ENCODE results near the gene DLGAP4. TPM values are rescaled to one million over a fixed set of nuclear protein-coding genes. Genes with fewer than 3 reads are reported as not detected.

DLGAP4 gene
- total and polyA plus RNA-seq, 10 of the 15 experiments (the other 5 are each of a cell fraction or from before 2014, with no cell fraction given), result 0.42 to 43.3 (median 19.0) TPM

DNA sequence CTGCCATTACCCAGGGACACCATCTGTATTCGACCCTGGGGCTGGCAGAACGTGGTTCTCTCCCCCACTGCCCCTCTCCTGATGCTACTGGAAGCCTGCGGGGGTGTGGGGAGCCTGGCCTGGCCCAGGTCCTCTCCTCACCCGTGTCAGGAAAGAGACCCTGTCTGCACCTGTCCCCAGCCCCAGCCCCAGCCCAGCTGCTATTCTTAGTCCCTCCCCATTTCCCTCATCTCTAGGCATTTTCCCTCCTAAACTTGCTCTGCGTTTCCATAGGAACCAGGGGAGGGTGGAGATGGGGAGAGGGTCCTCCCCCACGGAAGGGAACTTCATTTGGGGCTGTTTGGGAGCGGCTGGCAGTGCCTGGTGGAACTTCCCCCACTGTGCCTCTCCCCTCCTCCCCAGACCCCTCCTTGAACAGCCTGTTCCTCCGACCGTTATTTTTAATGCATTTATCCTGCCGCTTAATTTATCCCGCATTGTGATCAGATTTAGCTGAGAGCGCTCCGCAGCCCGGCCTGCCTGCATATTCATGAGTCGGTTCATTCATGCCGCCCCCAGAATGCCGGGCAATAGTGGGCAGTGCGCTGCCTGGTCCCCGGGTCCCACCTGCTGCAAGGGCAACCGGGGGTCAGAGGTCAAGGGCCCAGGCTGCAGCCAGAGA lies 31.8 kb upstream of the DLGAP4 start:
- H3K9me3 ChIP-seq (replicated peaks; ENCODE audit: control insufficient read depth, insufficient read depth, low read length), result no peaks in the 10 kb centered on the region
- H3K27me3 ChIP-seq (replicated peaks in 1 of 2; ENCODE audit: control insufficient read depth in 2 of 2, insufficient read depth in 2 of 2, low read length in 1 of 2), result peaks cover 0 to 3% of the 10 kb centered on the region in 2 experiments; a peak in 2 of 4 replicates
- H3K79me2 ChIP-seq (ENCODE audit: control insufficient read depth, insufficient read depth, low read length), result no peaks in the 10 kb centered on the region
- TF ChIP-seq IKZF1 (conservative IDR thresholded peaks at IDR 0.05) (no peak), BMI1 (IDR thresholded peaks at IDR 0.05; ENCODE audit: borderline replicate concordance) (no peak)
- no peak overlapping the region for H3K4me2 ChIP-seq (ENCODE audit: control insufficient read depth, insufficient read depth)
- no peaks in the 10 kb centered on the region for H4K20me1 ChIP-seq (ENCODE audit: control insufficient read depth, insufficient read depth)
- H3K36me3 ChIP-seq (ENCODE audit: control insufficient read depth in 2 of 2, insufficient read depth in 2 of 2, low read length in 1 of 2), result no peaks in the 10 kb centered on the region
- H3K4me1 ChIP-seq (ENCODE audit: control insufficient read depth, insufficient read depth, low read length), result no peaks in the 10 kb centered on the region
- no peak overlapping the region for H2AFZ ChIP-seq (ENCODE audit: control insufficient read depth, low read depth, low read length)
- FAIRE-seq (no peak), ATAC-seq (no peak), DNase-seq (ENCODE audit: low read depth, low spot score) (no peak)
- ChIA-PET SMC1A (ENCODE audit: uncharacterized antibody, unreplicated experiment) (interaction anchor here (1.7 kb wide), 1 partner anchor 165 kb away, joined by 13 read pairs; no protein-coding TSS in a partner anchor), POLR2A (no interaction called here), CTCF (interaction anchor here (0.6 to 3.1 kb wide), 6 partner anchors 16 to 441 kb away, joined by 3 to 34 read pairs (median 4); no protein-coding TSS in a partner anchor), RAD21 (ENCODE audit: unreplicated experiment) (interaction anchor here (1.2 to 1.8 kb wide), 3 partner anchors 125 to 165 kb away, joined by 3 to 13 read pairs (median 8); no protein-coding TSS in a partner anchor)
- H3K27ac ChIP-seq (ENCODE audit: control insufficient read depth, insufficient read depth), result no peak overlapping the region
- 46% methylated on average over 20 of the region's 20 CpGs for WGBS (ENCODE audit: insufficient coverage, insufficient replicate concordance, low lambda C conversion rate, missing lambda C conversion rate)
- H3K9ac ChIP-seq (ENCODE audit: control insufficient read depth, insufficient read depth, low read length), result no peak overlapping the region
- H3K4me3 ChIP-seq, result no peak overlapping the region
- no TSS peak for BruUV-seq (replicated peaks)
- intact Hi-C loops (cut with micrococcal nuclease; ENCODE audit: unreplicated experiment) (loop anchor here (5.0 kb wide), 1 partner anchor 163 kb away; no protein-coding TSS in a partner anchor), in situ Hi-C loops (cut with MboI) (no loop called here)

- H3K27me3 ChIP-seq (replicated peaks in 1 of 2; ENCODE audit: control insufficient read depth in 2 of 2, insufficient read depth in 2 of 2, low read length in 1 of 2), result peaks cover 0 to 3% of the 10 kb centered on the region in 2 experiments; a peak in 2 of 4 replicates
- in situ Hi-C loops (cut with MboI), result no loop called here
- no peaks in the 10 kb centered on the region for H3K79me2 ChIP-seq (ENCODE audit: control insufficient read depth, insufficient read depth, low read length)
- H3K9me3 ChIP-seq (replicated peaks; ENCODE audit: control insufficient read depth, insufficient read depth, low read length), result no peaks in the 10 kb centered on the region
- ChIA-PET RAD21 (ENCODE audit: unreplicated experiment) (no interaction called here), CTCF (interaction anchor here (0.6 to 1.3 kb wide), 2 partner anchors 125 to 441 kb away, joined by 3 read pairs; no protein-coding TSS in a partner anchor), SMC1A (ENCODE audit: uncharacterized antibody, unreplicated experiment) (no interaction called here), POLR2A (no interaction called here)
- H3K36me3 ChIP-seq (ENCODE audit: control insufficient read depth in 2 of 2, insufficient read depth in 2 of 2, low read length in 1 of 2), result no peaks in the 10 kb centered on the region
- no peak for DNase-seq (ENCODE audit: low read depth, low spot score)
- no peak for FAIRE-seq
- no peak overlapping the region for H3K4me2 ChIP-seq (ENCODE audit: control insufficient read depth, insufficient read depth)
- H4K20me1 ChIP-seq (ENCODE audit: control insufficient read depth, insufficient read depth), result no peaks in the 10 kb centered on the region
- no peak overlapping the region for H2AFZ ChIP-seq (ENCODE audit: control insufficient read depth, low read depth, low read length)
- WGBS (ENCODE audit: insufficient coverage, insufficient replicate concordance, low lambda C conversion rate, missing lambda C conversion rate), result 6% methylated on average over 5 of the region's 5 CpGs
- ATAC-seq, result no peak
- H3K27ac ChIP-seq (ENCODE audit: control insufficient read depth, insufficient read depth), result no peak overlapping the region
- no peaks in the 10 kb centered on the region for H3K4me1 ChIP-seq (ENCODE audit: control insufficient read depth, insufficient read depth, low read length)
- TF ChIP-seq BRCA1 (IDR thresholded peaks at IDR 0.05; ENCODE audit: low read depth, low read length), result no peak
- no peak for TF ChIP-seq LARP7 (IDR thresholded peaks at IDR 0.05)
- no peak for TF ChIP-seq SMAD1 (IDR thresholded peaks at IDR 0.05; ENCODE audit: low read depth, partially characterized antibody)
- TF ChIP-seq, protein P1, sequence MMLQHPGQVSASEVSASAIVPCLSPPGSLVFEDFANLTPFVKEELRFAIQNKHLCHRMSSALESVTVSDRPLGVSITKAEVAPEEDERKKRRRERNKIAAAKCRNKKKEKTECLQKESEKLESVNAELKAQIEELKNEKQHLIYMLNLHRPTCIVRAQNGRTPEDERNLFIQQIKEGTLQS (IDR thresholded peaks at IDR 0.05; ENCODE audit: borderline replicate concordance, extremely low read depth, low read depth, low read length), result no peak
- TF ChIP-seq MEF2A (IDR thresholded peaks at IDR 0.05; ENCODE audit: insufficient read depth, low read depth, low read length), result no peak
- no peak for TF ChIP-seq POLR2A (IDR thresholded peaks at IDR 0.05; ENCODE audit: low read depth, low read length)
- TF ChIP-seq STAT1 (conservative IDR thresholded peaks at IDR 0.05), result no peak
- H3K4me3 ChIP-seq, result no peak overlapping the region
- intact Hi-C loops (cut with micrococcal nuclease; ENCODE audit: unreplicated experiment), result no loop called here
- BruUV-seq (replicated peaks), result no TSS peak
- no peak overlapping the region for H3K9ac ChIP-seq (ENCODE audit: control insufficient read depth, insufficient read depth, low read length)
Observed at GRCh38 chr20:36275011-36275410, 31.1 kb upstream of the DLGAP4 start.

Data from GM12878 (cell line).